ENCODE results near the gene PARL. TPM values are rescaled to one million over a fixed set of nuclear protein-coding genes. Genes with fewer than 3 reads are reported as not detected.
A peak's percentile ranks its signal among the peaks of the same experiment; 100 is the strongest.

PARL gene
- total and polyA plus RNA-seq, 4 donors, result 30.0 to 118 (median 54.8) TPM

DNA sequence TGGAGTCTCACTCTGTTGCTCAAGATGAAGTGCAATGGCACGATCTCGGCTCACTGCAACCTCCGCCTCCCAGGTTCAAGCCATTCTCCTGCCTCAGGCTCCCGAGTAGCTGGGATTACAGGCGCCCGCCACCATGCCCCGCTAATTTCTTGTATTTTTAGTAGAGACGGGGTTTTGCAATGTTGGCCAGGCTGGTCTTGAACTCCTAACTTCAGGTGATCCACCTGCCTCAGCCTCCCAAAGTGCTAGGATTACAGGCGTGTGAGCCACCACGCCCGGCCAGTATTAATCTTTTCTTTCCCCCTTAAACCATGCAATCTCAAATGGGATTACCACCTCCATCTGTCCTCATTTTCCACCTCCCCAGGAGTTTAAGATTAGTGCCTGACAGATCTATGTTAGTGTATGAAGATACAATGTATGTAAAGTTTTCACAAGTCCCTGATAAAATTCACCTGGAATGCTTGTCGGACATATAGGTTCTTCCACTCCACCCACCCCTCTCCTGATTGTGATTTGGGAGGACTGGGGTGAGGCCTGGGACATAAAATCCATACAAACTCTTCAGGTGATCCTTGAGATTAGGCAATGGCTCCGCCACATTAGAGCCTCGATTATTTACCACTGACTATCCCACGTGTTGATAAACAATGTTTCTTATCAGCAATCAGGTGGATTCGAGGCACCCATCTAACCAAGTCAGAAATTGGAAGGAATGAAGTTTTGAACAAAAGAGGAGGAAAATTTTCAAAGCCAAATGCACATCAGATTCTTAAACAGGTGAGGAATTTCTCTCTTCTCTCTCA lies 1.2 kb downstream of the PARL start:
- Histone ChIP-seq H3K27ac (ENCODE audit: low read depth in 1 of 2, low read length in 1 of 2) (no peak overlapping the region), H3K9ac (ENCODE audit: insufficient read depth in 1 of 2, low read length in 2 of 2) (peak overlapping the region in 1 of 2 donors; percentile 5), H3K4me1 (ENCODE audit: control insufficient read depth in 5 of 5, insufficient read depth in 5 of 5, low read length in 5 of 5) (peaks cover 0 to 17% (median 3%) of the 10 kb centered on the region in 5 donors), H3K36me3 (ENCODE audit: control insufficient read depth in 4 of 4, insufficient read depth in 4 of 4, low read length in 4 of 4) (peaks cover 0 to 4% (median 0%) of the 10 kb centered on the region in 4 donors), H3K9me3 (ENCODE audit: control insufficient read depth in 4 of 4, insufficient read depth in 3 of 4, low read length in 3 of 4) (no peaks in the 10 kb centered on the region), H3K27me3 (ENCODE audit: control insufficient read depth in 3 of 3, insufficient read depth in 3 of 3, low read length in 2 of 3) (no peaks in the 10 kb centered on the region), H3K4me3 (peak overlapping the region; percentile 86)
- TF ChIP-seq CTCF (IDR thresholded peaks at IDR 0.05; ENCODE audit: control extremely low read depth, extremely low read depth), result no peak
- DNase-seq (no peak), ATAC-seq (ENCODE audit: insufficient read depth, low FRiP score) (no peak)
- WGBS, 2 donors, result 40 to 48% methylated on average over 16 of the region's 16 CpGs

GRCh38 chr3:183880121-183880520 lies 4.6 kb downstream of the PARL start:
- no peak overlapping the region for H3K4me3 ChIP-seq
- ATAC-seq (ENCODE audit: insufficient read depth, low FRiP score), result no peak
- peaks cover 0 to 4% (median under 1%) of the 10 kb centered on the region in 4 donors for H3K36me3 ChIP-seq (ENCODE audit: control insufficient read depth in 4 of 4, insufficient read depth in 4 of 4, low read length in 4 of 4)
- H3K27ac ChIP-seq (ENCODE audit: low read depth in 1 of 2, low read length in 1 of 2), result no peak overlapping the region
- H3K9me3 ChIP-seq (ENCODE audit: control insufficient read depth in 4 of 4, insufficient read depth in 3 of 4, low read length in 3 of 4), result no peaks in the 10 kb centered on the region
- no peak for TF ChIP-seq CTCF (IDR thresholded peaks at IDR 0.05; ENCODE audit: control extremely low read depth, extremely low read depth)
- WGBS, 2 donors, result 67 to 85% methylated on average over 9 of the region's 9 CpGs
- H3K27me3 ChIP-seq (ENCODE audit: control insufficient read depth in 3 of 3, insufficient read depth in 3 of 3, low read length in 2 of 3), result no peaks in the 10 kb centered on the region
- H3K9ac ChIP-seq (ENCODE audit: insufficient read depth in 1 of 2, low read length in 2 of 2), result no peak overlapping the region
- no peak for DNase-seq
- peaks cover 0 to 17% (median 3%) of the 10 kb centered on the region in 5 donors for H3K4me1 ChIP-seq (ENCODE audit: control insufficient read depth in 5 of 5, insufficient read depth in 5 of 5, low read length in 5 of 5)

DNA sequence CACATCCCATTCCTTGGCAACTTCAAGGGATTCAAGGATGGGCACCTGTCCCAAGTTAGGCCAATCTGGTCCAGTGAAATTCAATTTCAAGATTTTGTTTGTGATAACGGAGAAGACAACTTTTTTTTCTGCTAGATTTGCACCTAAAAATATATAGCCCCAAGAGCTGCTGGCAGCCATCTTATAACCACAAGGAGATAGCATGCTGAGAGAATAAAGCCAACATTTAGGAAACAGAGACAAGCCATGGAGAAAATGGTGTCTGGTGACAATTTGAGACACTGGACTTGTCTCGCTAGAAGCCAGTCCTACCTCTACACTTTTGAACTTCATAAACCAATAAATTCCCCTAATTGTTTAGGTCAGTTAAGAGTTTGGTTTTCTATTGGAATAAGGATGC lies 5.4 kb downstream of the PARL start:
- H3K27me3 ChIP-seq (ENCODE audit: control insufficient read depth in 3 of 3, insufficient read depth in 3 of 3, low read length in 2 of 3), result no peaks in the 10 kb centered on the region
- no peak overlapping the region for H3K27ac ChIP-seq (ENCODE audit: low read depth in 1 of 2, low read length in 1 of 2)
- DNase-seq, result no peak
- H3K9me3 ChIP-seq (ENCODE audit: control insufficient read depth in 4 of 4, insufficient read depth in 3 of 4, low read length in 3 of 4), result no peaks in the 10 kb centered on the region
- no peak overlapping the region for H3K9ac ChIP-seq (ENCODE audit: insufficient read depth in 1 of 2, low read length in 2 of 2)
- peaks cover 0 to 17% (median 3%) of the 10 kb centered on the region in 5 donors for H3K4me1 ChIP-seq (ENCODE audit: control insufficient read depth in 5 of 5, insufficient read depth in 5 of 5, low read length in 5 of 5)
- no peak for ATAC-seq (ENCODE audit: insufficient read depth, low FRiP score)
- peaks cover 0 to 1% (median 0%) of the 10 kb centered on the region in 4 donors for H3K36me3 ChIP-seq (ENCODE audit: control insufficient read depth in 4 of 4, insufficient read depth in 4 of 4, low read length in 4 of 4)
- WGBS, 2 donors, result 95 to 97% methylated on average over 2 of the region's 2 CpGs
- no peak for TF ChIP-seq CTCF (IDR thresholded peaks at IDR 0.05; ENCODE audit: control extremely low read depth, extremely low read depth)
- no peak overlapping the region for H3K4me3 ChIP-seq
